Small intestine (tissue), 7 donors: ENCODE data around the gene PARD3. TPM values are rescaled to one million over a fixed set of nuclear protein-coding genes. Genes with fewer than 3 reads are reported as not detected.

Source experiments
- DNase-seq, 2 donors: peaks; one replicate each; pipeline versions ENCODE4 v3.0.0 to v3.0.0-alpha.2; 2013
- FAIRE-seq: peaks from 2 replicates; lab custom pipeline; 2012; peaks lifted over from hg19 to GRCh38; lab: Jason Lieb, UNC
- H3K27ac ChIP-seq, 3 donors: one replicate each; pipeline ENCODE4 v1.5.1; 2013; ENCODE audit warnings: low read length in 2 of 3, mild to moderate bottlenecking in 2 of 3, control low read depth in 1 of 3, inconsistent platforms in 1 of 3, low read depth in 1 of 3, moderate library complexity in 1 of 3
- H3K27me3 ChIP-seq, 3 donors: one replicate each; pipeline ENCODE4 v1.6.1; 2013; ENCODE audit warnings: low read length in 3 of 3, inconsistent platforms in 1 of 3; ENCODE audit not compliant: control insufficient read depth in 3 of 3, insufficient read depth in 3 of 3
- H3K36me3 ChIP-seq, 3 donors: one replicate each; pipeline ENCODE4 v1.6.1; 2013; ENCODE audit warnings: low read length in 3 of 3, inconsistent platforms in 1 of 3, low read depth in 1 of 3, mild to moderate bottlenecking in 1 of 3, moderate library complexity in 1 of 3; ENCODE audit not compliant: control insufficient read depth in 3 of 3, insufficient read depth in 2 of 3
- H3K4me1 ChIP-seq, 3 donors: one replicate each; pipeline ENCODE4 v1.6.1; 2013; ENCODE audit warnings: low read length in 2 of 3, inconsistent platforms in 1 of 3, low read depth in 1 of 3, mild to moderate bottlenecking in 1 of 3, moderate library complexity in 1 of 3; ENCODE audit not compliant: control insufficient read depth in 3 of 3, insufficient read depth in 2 of 3
- H3K4me3 ChIP-seq, 3 donors: one replicate each; pipeline ENCODE4 v1.5.1; 2013; ENCODE audit warnings: low read length in 3 of 3, control low read depth in 1 of 3, inconsistent platforms in 1 of 3, low read depth in 1 of 3, mild to moderate bottlenecking in 1 of 3, moderate library complexity in 1 of 3
- H3K9me3 ChIP-seq, 2 donors: one replicate each; pipeline ENCODE4 v1.6.1; 2013; ENCODE audit warnings: low read depth in 1 of 2, low read length in 1 of 2; ENCODE audit not compliant: control insufficient read depth in 2 of 2, insufficient read depth in 1 of 2
- WGBS, 3 donors: extraction: QIAGEN DNeasy Blood & Tissue Kit; methylation state at CpG; one replicate each; pipeline ENCODE4 v1.1.7; 2013; 5-methylcytosine and 5-hydroxymethylcytosine counted together
- polyA plus RNA-seq, 4 donors: library from polyadenylated mRNA; stranded (reverse) in 3 of 4; unstranded in 1 of 4; fragments of 200-250 nt in 3 of 4; fragments of 120-200 nt in 1 of 4; gene quantifications; one replicate each; pipeline versions ENCODE4 v1.2.1 to v1.2.3, GENCODE V29; 2013
- donor health status: healthy with polysubstance abuse.
- donor health status: control.
- donor health status: control.
- donor health status: Bipolar disorder and iron deficiency.
- donor health status: healthy.

Gene PARD3
- polyA plus RNA-seq, 4 donors = 14.3 to 24.3 (median 15.5) TPM

DNA sequence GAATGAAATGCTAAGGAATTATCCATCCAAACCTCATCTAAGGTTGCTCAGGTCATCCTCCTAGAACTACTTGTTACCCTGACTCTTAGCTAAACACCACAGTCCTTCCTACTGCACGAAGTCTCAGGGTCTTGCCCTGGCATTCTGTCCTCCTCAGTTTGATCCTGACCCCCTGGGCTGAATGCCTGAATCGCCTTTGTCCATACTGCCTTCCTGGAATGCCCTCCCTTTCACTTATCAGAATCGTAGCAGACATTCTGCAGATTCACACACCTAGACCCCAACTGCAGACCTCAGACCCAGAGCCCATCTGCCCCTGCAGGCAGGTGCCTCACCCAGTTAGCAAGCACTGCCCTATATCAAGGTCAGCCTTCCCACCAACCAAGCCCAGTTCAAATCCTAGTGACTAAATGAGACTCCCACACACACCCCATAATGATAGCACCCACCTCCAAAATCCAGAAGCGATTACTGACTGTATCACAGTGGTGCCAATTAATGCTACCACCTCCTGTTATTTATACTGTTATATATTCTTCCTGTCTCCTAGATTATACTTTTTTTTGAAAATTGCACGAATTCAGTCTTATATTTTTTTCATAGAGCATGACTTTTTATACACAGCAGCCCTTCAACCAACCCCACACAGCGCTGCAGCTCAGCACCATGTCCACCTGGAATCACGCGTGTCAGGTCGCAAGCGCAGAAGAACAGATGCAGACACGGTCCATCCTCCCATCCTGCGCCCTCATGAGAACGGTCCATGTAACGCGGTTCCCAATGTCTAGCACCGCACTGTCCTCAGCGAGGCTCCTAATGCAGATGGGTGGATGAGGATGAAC, 3.7 kb downstream of the PARD3 start:
- FAIRE-seq (no peak), DNase-seq (no peak)
- Histone ChIP-seq H3K36me3 (peaks cover 0 to 6% (median 0%) of the 10 kb centered on the region in 3 donors), H3K9me3 (no peaks in the 10 kb centered on the region), H3K27ac (no peak overlapping the region), H3K4me3 (no peak overlapping the region), H3K27me3 (peaks cover 0 to 5% (median 0%) of the 10 kb centered on the region in 3 donors), H3K4me1 (peaks cover 0 to 21% (median 0%) of the 10 kb centered on the region in 3 donors)
- WGBS, 3 donors = 86 to 90% (median 90%) methylated on average over 17 of the region's 17 CpGs

DNA sequence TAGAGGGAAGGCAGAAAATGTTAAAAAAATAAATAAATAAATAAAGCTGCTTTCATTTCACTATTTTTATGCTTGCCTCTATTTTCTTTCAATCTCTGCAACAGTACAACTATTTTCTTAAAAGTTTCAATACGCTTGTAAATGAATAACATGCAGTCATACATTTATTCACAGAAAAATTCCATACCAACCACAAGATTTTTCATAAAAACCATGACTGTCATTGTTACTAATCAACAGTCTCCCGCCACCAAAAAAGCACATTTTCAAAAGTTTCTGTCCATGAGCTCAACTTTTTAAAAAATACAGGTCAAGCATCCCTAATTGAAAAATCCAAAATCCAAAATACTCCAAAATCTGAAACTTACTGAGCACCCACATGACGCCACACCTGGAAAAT, 5.3 kb downstream of the PARD3 start:
- H3K27me3 ChIP-seq = peaks cover 0 to 5% (median 0%) of the 10 kb centered on the region in 3 donors
- H3K4me3 ChIP-seq = no peak overlapping the region
- no peak for FAIRE-seq
- H3K4me1 ChIP-seq = peaks cover 0 to 21% (median 0%) of the 10 kb centered on the region in 3 donors
- H3K27ac ChIP-seq = no peak overlapping the region
- peaks cover 0 to 6% (median 0%) of the 10 kb centered on the region in 3 donors for H3K36me3 ChIP-seq
- WGBS, 3 donors = 77 to 83% (median 83%) methylated on average over 3 of the region's 3 CpGs
- no peak for DNase-seq
- no peaks in the 10 kb centered on the region for H3K9me3 ChIP-seq

DNA sequence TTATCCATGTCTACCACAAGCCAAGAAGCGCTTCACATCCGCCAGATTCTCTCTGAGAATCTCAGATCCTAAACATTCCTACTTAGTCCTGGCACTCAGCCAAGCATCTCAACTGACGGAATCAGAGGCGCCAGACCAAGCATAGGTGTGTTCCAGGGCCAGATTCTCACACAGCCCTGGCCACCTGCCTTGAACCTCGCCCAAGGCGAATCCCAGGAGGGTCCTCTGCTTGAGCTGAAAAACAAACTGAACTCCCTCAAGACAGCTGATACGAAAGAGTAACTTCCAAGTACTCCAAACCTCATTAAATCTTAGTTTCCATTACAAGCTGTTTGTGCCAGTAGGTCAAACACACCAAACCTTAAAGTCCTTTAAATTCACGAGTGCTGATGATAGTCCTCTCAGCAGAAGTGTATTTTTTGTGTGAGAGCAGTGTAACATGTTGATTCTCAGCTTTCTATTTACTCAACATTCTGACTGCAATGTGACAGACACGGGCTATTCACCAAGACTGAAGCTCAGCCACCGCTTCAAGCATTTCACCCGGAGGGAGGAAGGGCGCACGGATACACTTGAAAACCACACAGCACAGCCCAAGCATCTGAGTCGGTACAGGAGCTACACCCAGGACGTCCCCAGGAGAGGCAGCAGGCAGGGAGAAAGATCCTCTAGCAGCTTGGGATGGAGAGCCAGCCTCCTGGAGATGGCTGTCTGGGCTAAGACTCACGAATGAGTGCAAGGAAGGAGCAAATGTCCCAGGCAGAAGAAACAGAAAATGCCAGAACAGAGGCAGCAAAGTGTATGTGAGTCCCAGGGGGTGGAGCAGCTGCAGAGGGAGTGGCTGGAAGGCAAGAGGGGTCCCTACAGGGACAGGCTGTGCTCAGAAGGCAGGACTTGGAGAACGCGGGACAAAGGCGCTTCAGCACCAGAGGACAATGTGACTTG, 6.0 kb downstream of the PARD3 start:
- FAIRE-seq = no peak
- H3K4me3 ChIP-seq = peak overlapping the region in 1 of 3 donors; percentile 8
- H3K27ac ChIP-seq = peak overlapping the region in 2 of 3 donors; percentile 21 to 68

GRCh38 chr10:34808336-34808735, 6.8 kb downstream of the PARD3 start:
- peaks cover 0 to 5% (median 0%) of the 10 kb centered on the region in 3 donors for H3K27me3 ChIP-seq
- H3K9me3 ChIP-seq = no peaks in the 10 kb centered on the region
- no peak overlapping the region for H3K27ac ChIP-seq
- WGBS, 3 donors = 67 to 75% (median 72%) methylated on average over 4 of the region's 4 CpGs
- peaks cover 0 to 6% (median 0%) of the 10 kb centered on the region in 3 donors for H3K36me3 ChIP-seq
- peaks cover 0 to 16% (median 0%) of the 10 kb centered on the region in 3 donors for H3K4me1 ChIP-seq
- no peak for DNase-seq
- H3K4me3 ChIP-seq = no peak overlapping the region
- no peak for FAIRE-seq

More for the DNA sequence above, 6.0 kb downstream of the PARD3 start:
- peaks cover 0 to 5% (median 0%) of the 10 kb centered on the region in 3 donors for H3K27me3 ChIP-seq
- DNase-seq = no peak
- H3K36me3 ChIP-seq = peaks cover 0 to 6% (median 0%) of the 10 kb centered on the region in 3 donors
- H3K9me3 ChIP-seq = no peaks in the 10 kb centered on the region
- 47 to 65% (median 57%) methylated on average over 19 of the region's 19 CpGs for WGBS, 3 donors
- H3K4me1 ChIP-seq = peaks cover 0 to 21% (median 0%) of the 10 kb centered on the region in 3 donors

DNA sequence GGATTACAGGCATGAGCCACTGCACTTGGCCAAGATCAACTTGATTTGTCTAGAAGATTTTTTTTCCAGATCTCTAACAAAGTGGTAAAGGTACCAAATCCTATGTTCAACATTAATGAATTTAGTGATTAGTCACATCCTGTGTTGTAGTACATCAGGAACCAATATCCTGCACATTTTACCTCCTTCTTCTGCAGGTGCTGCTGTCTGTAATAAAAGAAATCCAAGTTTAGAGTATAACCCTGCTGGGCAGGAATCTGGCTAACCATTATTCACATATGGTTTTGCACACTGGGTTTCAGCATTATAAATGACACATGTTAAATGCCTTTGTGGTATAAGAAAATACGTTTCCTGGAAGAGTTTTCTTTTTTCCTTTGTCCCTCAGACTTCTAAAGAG, 10.8 kb downstream of the PARD3 start:
- 81 to 83% (median 82%) methylated on average over 1 of the region's 1 CpG for WGBS, 3 donors
- H3K27ac ChIP-seq = no peak overlapping the region
- no peak for FAIRE-seq

GRCh38 chr10:34802692-34803091, 12.4 kb downstream of the PARD3 start:
- peaks cover 0 to 8% (median 0%) of the 10 kb centered on the region in 3 donors for H3K36me3 ChIP-seq
- H3K27me3 ChIP-seq = no peaks in the 10 kb centered on the region
- H3K4me1 ChIP-seq = peaks cover 0 to 6% (median 0%) of the 10 kb centered on the region in 3 donors
- FAIRE-seq (no peak), DNase-seq (no peak)
- WGBS, 3 donors = 41 to 67% (median 67%) methylated on average over 5 of the region's 5 CpGs
- H3K9me3 ChIP-seq = no peaks in the 10 kb centered on the region
- no peak overlapping the region for H3K27ac ChIP-seq
- H3K4me3 ChIP-seq = no peak overlapping the region

More for the DNA sequence above, 10.8 kb downstream of the PARD3 start:
- peaks cover 0 to 7% (median 0%) of the 10 kb centered on the region in 3 donors for H3K36me3 ChIP-seq
- H3K4me3 ChIP-seq = no peak overlapping the region
- no peak for DNase-seq
- H3K4me1 ChIP-seq = peaks cover 0 to 6% (median 5%) of the 10 kb centered on the region in 3 donors
- no peaks in the 10 kb centered on the region for H3K9me3 ChIP-seq
- peaks cover 0 to 2% (median 0%) of the 10 kb centered on the region in 3 donors for H3K27me3 ChIP-seq

DNA sequence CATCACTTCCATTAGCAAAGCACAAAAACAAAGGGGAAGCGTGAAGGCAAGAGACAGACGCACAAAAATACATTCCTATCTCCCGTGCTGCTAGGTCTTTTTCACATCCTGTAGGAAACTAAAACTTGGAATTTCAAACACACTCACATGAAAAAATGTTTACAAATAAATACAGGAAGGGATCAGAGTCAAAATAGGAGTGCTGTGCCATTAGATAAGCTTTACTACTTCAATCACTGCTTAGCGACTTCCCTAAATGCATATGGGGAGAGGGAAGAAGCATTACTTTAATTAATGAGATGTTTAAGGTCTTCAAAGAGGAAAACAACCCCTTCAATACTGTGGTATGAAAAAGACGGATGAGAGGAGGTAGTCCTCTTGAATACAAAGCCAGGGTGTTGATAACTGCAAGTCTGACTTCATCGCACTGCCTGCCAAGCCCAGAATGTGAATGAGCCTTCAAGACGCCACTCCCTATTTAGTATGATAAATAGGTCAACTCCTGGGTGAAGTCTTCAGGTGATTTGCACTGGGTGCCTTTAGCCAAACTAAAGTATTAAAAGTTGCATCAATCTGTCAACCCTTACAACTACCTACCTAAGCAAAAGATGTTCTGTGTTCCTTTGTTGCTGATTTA, 13.9 kb downstream of the PARD3 start:
- Histone ChIP-seq H3K4me1 (peaks cover 0 to 6% (median 0%) of the 10 kb centered on the region in 3 donors), H3K36me3 (peaks cover 0 to 11% (median 0%) of the 10 kb centered on the region in 3 donors), H3K27me3 (no peaks in the 10 kb centered on the region), H3K27ac (no peak overlapping the region), H3K4me3 (no peak overlapping the region), H3K9me3 (no peaks in the 10 kb centered on the region)
- DNase-seq = peak; percentile 26 to 87
- no peak for FAIRE-seq
- 30 to 42% (median 38%) methylated on average over 7 of the region's 7 CpGs for WGBS, 3 donors
